Measurements from ENCODE around the gene GNAQ. TPM values are rescaled to one million over a fixed set of nuclear protein-coding genes. Genes with fewer than 3 reads are reported as not detected.

Gene GNAQ
- total and polyA plus RNA-seq, 4 donors, result 21.9 to 84.2 (median 53.1) TPM

DNA sequence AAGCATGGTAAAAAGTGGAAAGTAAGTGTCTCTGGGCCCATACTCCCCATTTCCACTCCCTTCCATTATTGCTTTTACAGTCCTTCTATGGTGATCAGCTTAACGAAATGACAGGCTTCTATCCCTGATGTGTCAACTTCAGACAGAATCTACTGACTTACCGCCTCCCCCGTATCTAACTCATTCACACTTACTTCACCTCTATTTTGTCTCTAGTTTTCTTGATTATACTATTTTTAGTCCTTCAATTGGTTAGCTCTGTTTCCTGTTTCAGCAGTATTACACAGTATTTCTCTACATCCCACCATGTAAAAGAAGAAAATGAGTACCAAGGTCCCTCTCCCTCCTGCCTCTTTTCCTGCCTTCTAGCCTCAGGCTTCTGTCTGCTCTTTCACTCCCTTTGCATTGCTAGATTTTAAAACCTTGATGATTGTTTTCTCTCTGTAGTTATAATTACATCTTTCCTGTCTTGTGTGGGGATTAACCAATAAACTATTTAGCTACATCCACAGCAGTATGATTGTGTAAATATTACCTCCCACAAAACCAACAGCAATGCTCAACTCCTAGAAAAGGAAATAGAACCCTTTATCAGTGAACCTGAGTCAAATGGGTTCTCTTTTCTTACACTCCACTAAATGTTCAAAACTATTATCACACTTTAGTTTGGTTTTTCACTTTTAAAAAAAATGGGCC is 53.4 kb downstream of the GNAQ start:
- H3K27me3 ChIP-seq (ENCODE audit: control insufficient read depth in 1 of 2, insufficient read depth in 2 of 2, low read length in 1 of 2), result no peaks in the 10 kb centered on the region
- ATAC-seq (ENCODE audit: low FRiP score) (no peak), DNase-seq (no peak)
- no peak overlapping the region for H3K4me3 ChIP-seq (ENCODE audit: low read length in 2 of 2)
- H3K9me3 ChIP-seq (ENCODE audit: control insufficient read depth, low read length), result no peaks in the 10 kb centered on the region
- H3K27ac ChIP-seq (ENCODE audit: low read depth in 1 of 2, low read length in 2 of 2), result no peak overlapping the region
- peaks cover 0 to 10% of the 10 kb centered on the region in 2 donors for H3K4me1 ChIP-seq (ENCODE audit: control insufficient read depth in 1 of 2, insufficient read depth in 2 of 2, low read length in 2 of 2)
- WGBS, 2 donors, result 88 to 92% methylated on average over 3 of the region's 3 CpGs
- intact Hi-C loops (cut with DNase I), result loop anchor here in 1 of 2 donors (5.0 kb wide), 1 partner anchor 49 kb away; no protein-coding TSS in a partner anchor
- H3K36me3 ChIP-seq (ENCODE audit: control insufficient read depth in 1 of 2, insufficient read depth in 2 of 2, low read length in 1 of 2), result no peaks in the 10 kb centered on the region

GRCh38 chr9:77977210-77977611 is 54.4 kb downstream of the GNAQ start:
- Histone ChIP-seq H3K27me3 (ENCODE audit: control insufficient read depth in 1 of 2, insufficient read depth in 2 of 2, low read length in 1 of 2) (no peaks in the 10 kb centered on the region), H3K36me3 (ENCODE audit: control insufficient read depth in 1 of 2, insufficient read depth in 2 of 2, low read length in 1 of 2) (no peaks in the 10 kb centered on the region), H3K4me1 (ENCODE audit: control insufficient read depth in 1 of 2, insufficient read depth in 2 of 2, low read length in 2 of 2) (peaks cover 0 to 10% of the 10 kb centered on the region in 2 donors), H3K4me3 (ENCODE audit: low read length in 2 of 2) (no peak overlapping the region), H3K9me3 (ENCODE audit: control insufficient read depth, low read length) (no peaks in the 10 kb centered on the region), H3K27ac (ENCODE audit: low read depth in 1 of 2, low read length in 2 of 2) (no peak overlapping the region)
- WGBS, 2 donors, result 66 to 69% methylated on average over 4 of the region's 4 CpGs
- intact Hi-C loops (cut with DNase I), result loop anchor here in 1 of 2 donors (5.0 kb wide), 1 partner anchor 50 kb away; no protein-coding TSS in a partner anchor
- peak in 1 of 2 donors; percentile 74 for DNase-seq
- ATAC-seq (ENCODE audit: low FRiP score), result peak; percentile 82

DNA sequence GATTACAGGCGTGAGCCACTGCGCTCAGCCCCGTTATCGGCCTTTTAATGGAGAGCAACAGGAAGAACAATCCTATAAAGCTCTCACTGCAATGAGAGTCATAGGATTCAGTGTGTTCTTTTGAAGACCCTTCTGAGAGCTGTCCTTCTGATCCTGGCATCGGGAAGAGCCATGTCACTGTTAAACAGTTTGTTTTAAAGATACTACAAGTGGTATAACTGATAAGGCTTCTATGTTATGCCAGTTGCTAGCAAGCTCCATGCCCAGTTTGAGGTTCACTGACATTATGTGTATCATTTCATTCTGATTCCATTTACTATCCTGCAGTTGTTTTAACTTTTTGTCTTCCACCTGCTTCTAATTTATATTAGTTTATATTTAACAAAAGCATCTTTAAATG is 55.8 kb downstream of the GNAQ start:
- Histone ChIP-seq H3K27me3 (ENCODE audit: control insufficient read depth in 1 of 2, insufficient read depth in 2 of 2, low read length in 1 of 2) (no peaks in the 10 kb centered on the region), H3K36me3 (ENCODE audit: control insufficient read depth in 1 of 2, insufficient read depth in 2 of 2, low read length in 1 of 2) (no peaks in the 10 kb centered on the region), H3K4me3 (ENCODE audit: low read length in 2 of 2) (no peak overlapping the region), H3K27ac (ENCODE audit: low read depth in 1 of 2, low read length in 2 of 2) (no peak overlapping the region), H3K4me1 (ENCODE audit: control insufficient read depth in 1 of 2, insufficient read depth in 2 of 2, low read length in 2 of 2) (peaks cover 0 to 4% of the 10 kb centered on the region in 2 donors), H3K9me3 (ENCODE audit: control insufficient read depth, low read length) (no peaks in the 10 kb centered on the region)
- DNase-seq (no peak), ATAC-seq (ENCODE audit: low FRiP score) (no peak)
- intact Hi-C loops (cut with DNase I), result loop anchor here in 1 of 2 donors (5.0 kb wide), 1 partner anchor 51 kb away; no protein-coding TSS in a partner anchor
- WGBS, 2 donors, result 93% methylated on average over 5 of the region's 5 CpGs

- H3K4me1 ChIP-seq (ENCODE audit: control insufficient read depth in 1 of 2, insufficient read depth in 2 of 2, low read length in 2 of 2), result peaks cover 0 to 4% of the 10 kb centered on the region in 2 donors
- no peaks in the 10 kb centered on the region for H3K36me3 ChIP-seq (ENCODE audit: control insufficient read depth in 1 of 2, insufficient read depth in 2 of 2, low read length in 1 of 2)
- WGBS, 2 donors, result 6 to 22% methylated on average over 2 of the region's 2 CpGs
- H3K4me3 ChIP-seq (ENCODE audit: low read length in 2 of 2), result no peak overlapping the region
- intact Hi-C loops (cut with DNase I), result loop anchor here in 1 of 2 donors (5.0 kb wide), 1 partner anchor 52 kb away; no protein-coding TSS in a partner anchor
- no peaks in the 10 kb centered on the region for H3K27me3 ChIP-seq (ENCODE audit: control insufficient read depth in 1 of 2, insufficient read depth in 2 of 2, low read length in 1 of 2)
- ATAC-seq (ENCODE audit: low FRiP score), result no peak
- no peak overlapping the region for H3K27ac ChIP-seq (ENCODE audit: low read depth in 1 of 2, low read length in 2 of 2)
- DNase-seq, result no peak
- H3K9me3 ChIP-seq (ENCODE audit: control insufficient read depth, low read length), result no peaks in the 10 kb centered on the region
Observed at GRCh38 chr9:77975036-77975435, 56.6 kb downstream of the GNAQ start.

DNA sequence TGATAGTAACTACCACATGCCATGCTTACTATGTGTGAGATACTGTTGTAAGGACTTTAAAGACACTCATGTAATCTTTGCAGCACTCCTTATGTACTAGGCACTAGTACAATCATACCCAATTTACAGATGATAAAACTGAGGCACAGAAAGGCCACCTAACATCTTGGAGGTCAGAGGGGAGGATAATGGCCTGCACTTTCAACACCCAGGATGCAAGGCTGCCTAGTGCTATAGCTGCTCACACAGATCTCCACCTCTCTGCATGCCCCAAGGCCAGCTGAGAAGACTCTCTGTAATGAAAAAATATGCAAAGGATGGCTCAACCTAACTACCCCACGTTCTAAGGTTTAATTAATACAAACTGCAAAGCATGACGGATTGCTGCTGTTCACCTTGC is 57.2 kb downstream of the GNAQ start:
- Histone ChIP-seq H3K9me3 (ENCODE audit: control insufficient read depth, low read length) (no peaks in the 10 kb centered on the region), H3K36me3 (ENCODE audit: control insufficient read depth in 1 of 2, insufficient read depth in 2 of 2, low read length in 1 of 2) (no peaks in the 10 kb centered on the region), H3K27me3 (ENCODE audit: control insufficient read depth in 1 of 2, insufficient read depth in 2 of 2, low read length in 1 of 2) (no peaks in the 10 kb centered on the region), H3K4me3 (ENCODE audit: low read length in 2 of 2) (no peak overlapping the region), H3K27ac (ENCODE audit: low read depth in 1 of 2, low read length in 2 of 2) (no peak overlapping the region), H3K4me1 (ENCODE audit: control insufficient read depth in 1 of 2, insufficient read depth in 2 of 2, low read length in 2 of 2) (peaks cover 0 to 4% of the 10 kb centered on the region in 2 donors)
- intact Hi-C loops (cut with DNase I), result no loop called here
- no peak for ATAC-seq (ENCODE audit: low FRiP score)
- no peak for DNase-seq
- 63 to 64% methylated on average over 2 of the region's 2 CpGs for WGBS, 2 donors

GRCh38 chr9:77969083-77969482 is 62.5 kb downstream of the GNAQ start:
- no peak overlapping the region for H3K27ac ChIP-seq (ENCODE audit: low read depth in 1 of 2, low read length in 2 of 2)
- intact Hi-C loops (cut with DNase I), result no loop called here
- WGBS, 2 donors, result 74 to 79% methylated on average over 4 of the region's 4 CpGs
- H3K27me3 ChIP-seq (ENCODE audit: control insufficient read depth in 1 of 2, insufficient read depth in 2 of 2, low read length in 1 of 2), result no peaks in the 10 kb centered on the region
- no peak for DNase-seq
- H3K4me1 ChIP-seq (ENCODE audit: control insufficient read depth in 1 of 2, insufficient read depth in 2 of 2, low read length in 2 of 2), result no peaks in the 10 kb centered on the region
- H3K4me3 ChIP-seq (ENCODE audit: low read length in 2 of 2), result no peak overlapping the region
- no peaks in the 10 kb centered on the region for H3K36me3 ChIP-seq (ENCODE audit: control insufficient read depth in 1 of 2, insufficient read depth in 2 of 2, low read length in 1 of 2)
- no peak for ATAC-seq (ENCODE audit: low FRiP score)
- no peaks in the 10 kb centered on the region for H3K9me3 ChIP-seq (ENCODE audit: control insufficient read depth, low read length)

- H3K27ac ChIP-seq (ENCODE audit: low read depth in 1 of 2, low read length in 2 of 2), result no peak overlapping the region
- H3K9me3 ChIP-seq (ENCODE audit: control insufficient read depth, low read length), result no peaks in the 10 kb centered on the region
- no peaks in the 10 kb centered on the region for H3K4me1 ChIP-seq (ENCODE audit: control insufficient read depth in 1 of 2, insufficient read depth in 2 of 2, low read length in 2 of 2)
- DNase-seq, result no peak
- ATAC-seq (ENCODE audit: low FRiP score), result no peak
- H3K4me3 ChIP-seq (ENCODE audit: low read length in 2 of 2), result no peak overlapping the region
- H3K36me3 ChIP-seq (ENCODE audit: control insufficient read depth in 1 of 2, insufficient read depth in 2 of 2, low read length in 1 of 2), result no peaks in the 10 kb centered on the region
- no peaks in the 10 kb centered on the region for H3K27me3 ChIP-seq (ENCODE audit: control insufficient read depth in 1 of 2, insufficient read depth in 2 of 2, low read length in 1 of 2)
- intact Hi-C loops (cut with DNase I), result no loop called here
- WGBS, 2 donors, result 81 to 85% methylated on average over 3 of the region's 3 CpGs
Observed at GRCh38 chr9:77968506-77968905, 63.1 kb downstream of the GNAQ start.

DNA sequence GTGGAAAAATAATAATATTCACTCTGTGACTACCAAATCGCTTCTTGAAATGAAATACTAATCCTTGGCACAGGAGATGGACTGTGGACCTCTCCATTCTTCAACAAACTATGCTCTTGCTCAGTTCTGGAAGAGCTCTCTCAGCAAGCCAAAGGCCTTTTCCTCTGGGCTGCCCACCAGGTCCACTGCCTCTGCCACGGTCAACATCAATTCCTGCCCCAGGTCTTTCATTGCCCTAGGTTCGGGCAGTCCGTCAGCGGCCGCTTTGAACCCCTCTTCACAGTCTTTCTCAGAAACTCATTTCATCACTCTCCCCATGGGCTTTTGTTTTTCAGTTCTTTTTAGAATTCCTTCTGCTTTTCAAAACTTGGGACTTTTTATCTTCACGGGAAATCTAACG is 64.9 kb downstream of the GNAQ start:
- ATAC-seq (ENCODE audit: low FRiP score) (no peak), DNase-seq (no peak)
- peak overlapping the region in 1 of 2 donors; percentile 17 for H3K27ac ChIP-seq (ENCODE audit: low read depth in 1 of 2, low read length in 2 of 2)
- no peak overlapping the region for H3K4me3 ChIP-seq (ENCODE audit: low read length in 2 of 2)
- H3K9me3 ChIP-seq (ENCODE audit: control insufficient read depth, low read length), result no peaks in the 10 kb centered on the region
- 55 to 67% methylated on average over 8 of the region's 8 CpGs for WGBS, 2 donors
- H3K4me1 ChIP-seq (ENCODE audit: control insufficient read depth in 1 of 2, insufficient read depth in 2 of 2, low read length in 2 of 2), result peaks cover 0 to 2% of the 10 kb centered on the region in 2 donors
- intact Hi-C loops (cut with DNase I), result no loop called here
- H3K27me3 ChIP-seq (ENCODE audit: control insufficient read depth in 1 of 2, insufficient read depth in 2 of 2, low read length in 1 of 2), result no peaks in the 10 kb centered on the region
- H3K36me3 ChIP-seq (ENCODE audit: control insufficient read depth in 1 of 2, insufficient read depth in 2 of 2, low read length in 1 of 2), result no peaks in the 10 kb centered on the region

- Histone ChIP-seq H3K4me3 (ENCODE audit: low read length in 2 of 2) (no peak overlapping the region), H3K36me3 (ENCODE audit: control insufficient read depth in 1 of 2, insufficient read depth in 2 of 2, low read length in 1 of 2) (no peaks in the 10 kb centered on the region), H3K9me3 (ENCODE audit: control insufficient read depth, low read length) (no peaks in the 10 kb centered on the region), H3K27me3 (ENCODE audit: control insufficient read depth in 1 of 2, insufficient read depth in 2 of 2, low read length in 1 of 2) (no peaks in the 10 kb centered on the region), H3K27ac (ENCODE audit: low read depth in 1 of 2, low read length in 2 of 2) (no peak overlapping the region), H3K4me1 (ENCODE audit: control insufficient read depth in 1 of 2, insufficient read depth in 2 of 2, low read length in 2 of 2) (peaks cover 0 to 8% of the 10 kb centered on the region in 2 donors)
- intact Hi-C loops (cut with DNase I), result no loop called here
- DNase-seq (no peak), ATAC-seq (ENCODE audit: low FRiP score) (no peak)
- WGBS, 2 donors, result 53 to 54% methylated on average over 6 of the region's 6 CpGs
Observed at GRCh38 chr9:77965445-77966123, 66.0 kb downstream of the GNAQ start.
